Stimulated activated CD4-positive, alpha-beta T cell treated with anti-CD3 and anti-CD28 coated beads, Interleukin-15, amount 100 ng/mL, for 1 hour (primary cell): ENCODE measurements around the gene PHF14.

Source experiments
- DNase-seq, 2 donors: peaks; one replicate each; pipeline ENCODE4 v3.0.0-alpha.2; 2020; ENCODE audit warnings: low read depth in 1 of 2, low spot score in 1 of 2

The PHF14 gene

GRCh38 chr7:11082121-11082520 is 108.4 kb downstream of the PHF14 start:
- no peak for DNase-seq

- DNase-seq = no peak
Observed at GRCh38 chr7:11082552-11083213, 109.0 kb downstream of the PHF14 start.

- DNase-seq = no peak
Observed at GRCh38 chr7:11083214-11083568, 109.5 kb downstream of the PHF14 start.

GRCh38 chr7:11104578-11104977 is 130.9 kb downstream of the PHF14 start:
- no peak for DNase-seq

GRCh38 chr7:11109659-11110058 is 136.0 kb downstream of the PHF14 start:
- no peak for DNase-seq

- DNase-seq = no peak
Observed at GRCh38 chr7:11120068-11120664, 146.5 kb downstream of the PHF14 start.

- no peak for DNase-seq
Observed at GRCh38 chr7:11120675-11121220, 147.1 kb downstream of the PHF14 start.

GRCh38 chr7:11124856-11125559 is 151.3 kb downstream of the PHF14 start:
- no peak for DNase-seq

GRCh38 chr7:11127114-11127785 is 153.6 kb downstream of the PHF14 start:
- no peak for DNase-seq

- DNase-seq = no peak
Observed at GRCh38 chr7:11127988-11128387, 154.3 kb downstream of the PHF14 start.

- no peak for DNase-seq
Observed at GRCh38 chr7:11128498-11128897, 154.8 kb downstream of the PHF14 start.

GRCh38 chr7:11130012-11130411 is 156.3 kb downstream of the PHF14 start:
- no peak for DNase-seq

GRCh38 chr7:11130601-11131000 is 156.9 kb downstream of the PHF14 start:
- DNase-seq = no peak

- DNase-seq = no peak
Observed at GRCh38 chr7:11133436-11133959, 159.8 kb downstream of the PHF14 start.

- no peak for DNase-seq
Observed at GRCh38 chr7:11135573-11135972, 161.9 kb downstream of the PHF14 start.

GRCh38 chr7:11141541-11141940 is 167.9 kb downstream of the PHF14 start:
- no peak for DNase-seq

GRCh38 chr7:11153694-11154093 is 180.0 kb downstream of the PHF14 start:
- DNase-seq = no peak

- DNase-seq = no peak
Observed at GRCh38 chr7:11155883-11156282, 182.2 kb downstream of the PHF14 start.

- DNase-seq = no peak
Observed at GRCh38 chr7:11161499-11161898, 187.8 kb downstream of the PHF14 start.

- DNase-seq = no peak
Observed at GRCh38 chr7:11163220-11163619, 189.5 kb downstream of the PHF14 start.

- DNase-seq = no peak
Observed at GRCh38 chr7:11166051-11166450, 192.4 kb downstream of the PHF14 start.
